Testis (tissue), 3 donors: ENCODE measurements around the gene PRKN. TPM values are rescaled to one million over a fixed set of nuclear protein-coding genes. Genes with fewer than 3 reads are reported as not detected.

Experiments used
- DNase-seq: peaks from one replicate; pipeline ENCODE4 v3.0.0-alpha.2; 2019
- H3K27ac ChIP-seq, 2 donors: fragments of 200-600 bp; sonication (generic); one replicate each; pipeline ENCODE4 v1.5.1; 2019
- H3K27me3 ChIP-seq: fragments of 200-600 bp; sonication (generic); one replicate; pipeline ENCODE4 v1.5.1; 2019
- H3K36me3 ChIP-seq: fragments of 200-600 bp; sonication (generic); one replicate; pipeline ENCODE4 v1.5.1; 2017; ENCODE audit warnings: low read depth; ENCODE audit errors: missing control alignments
- H3K4me1 ChIP-seq: fragments of 200-600 bp; sonication (generic); one replicate; pipeline ENCODE4 v1.5.1; 2019
- H3K4me3 ChIP-seq, 2 donors: fragments of 200-600 bp; sonication (generic); one replicate each; pipeline ENCODE4 v1.5.1; 2017 to 2019
- H3K9me3 ChIP-seq: fragments of 200-600 bp; sonication (generic); one replicate; pipeline ENCODE4 v1.5.1; 2017
- CTCF ChIP-seq, 3 experiments: fragments of 450-650 bp in 2 of 3; fragments of 200-600 bp in 1 of 3; sonication (generic) in 1 of 3; IDR thresholded peaks; one replicate each; pipeline ENCODE4 v1.5.1; 2016 to 2019; ENCODE audit warnings: antibody characterized with exemption in 3 of 3, mild to moderate bottlenecking in 2 of 3, moderate library complexity in 1 of 3
- POLR2A ChIP-seq: fragments of 450-650 bp; IDR thresholded peaks from one replicate; pipeline ENCODE4 v1.6.1; 2017; ENCODE audit warnings: antibody characterized with exemption, mild to moderate bottlenecking, moderate library complexity
- WGBS, 2 donors: methylation state at CpG; one replicate each; pipeline ENCODE4 v1.1.5; 2018; 5-methylcytosine and 5-hydroxymethylcytosine counted together
- intact Hi-C: fragments of 100-400 bp; cut with DNase I; formaldehyde crosslinking; loops from one replicate; pipeline ENCODE4 v1.15.1; 2023; ENCODE audit warnings: low total_unique reads
- polyA plus RNA-seq: library from polyadenylated mRNA; stranded (reverse); fragments of 350-450 nt; fragmentation: Illumina TruSeq; extraction: RNeasy Lipid Tissue Mini Kit (QIAGEN cat#74804); gene quantifications from one replicate; pipeline ENCODE4 v1.2.3, GENCODE V29; 2014; ENCODE audit warnings: low read depth, low replicate concordance; ENCODE audit not compliant: insufficient read depth
- total RNA-seq, 2 donors: library from RNA; depleted of rRNA; stranded (reverse); fragments of >200 nt; gene quantifications; one replicate each; pipeline ENCODE4 v1.2.3, GENCODE V29; 2016

PRKN gene
- total and polyA plus RNA-seq, 3 donors from 2014 or later = 19.1 to 34.5 (median 28.8) TPM

GRCh38 chr6:161369339-161369738 is 1358.2 kb downstream of the PRKN start:
- DNase-seq = no peak

GRCh38 chr6:161368514-161368913 is 1359.1 kb downstream of the PRKN start:
- no peak for DNase-seq
- 93 to 97% methylated on average over 2 to 7 of the region's 7 CpGs for WGBS, 2 donors
- H3K9me3 ChIP-seq = no peaks in the 10 kb centered on the region
- intact Hi-C loops = no loop called here
- H3K4me3 ChIP-seq = no peak overlapping the region
- H3K27me3 ChIP-seq = no peaks in the 10 kb centered on the region
- no peaks in the 10 kb centered on the region for H3K36me3 ChIP-seq
- no peak for TF ChIP-seq POLR2A
- no peak for TF ChIP-seq CTCF (IDR thresholded peaks at IDR 0.05)
- no peak overlapping the region for H3K27ac ChIP-seq
- no peaks in the 10 kb centered on the region for H3K4me1 ChIP-seq

More at GRCh38 chr6:161369339-161369738, 1358.2 kb downstream of the PRKN start:
- no peak for TF ChIP-seq CTCF (IDR thresholded peaks at IDR 0.05)
- TF ChIP-seq POLR2A = no peak
- no peaks in the 10 kb centered on the region for H3K36me3 ChIP-seq
- no peak overlapping the region for H3K27ac ChIP-seq
- 93% methylated on average over 13 of the region's 13 CpGs for WGBS, 2 donors
- H3K27me3 ChIP-seq = no peaks in the 10 kb centered on the region
- intact Hi-C loops = no loop called here
- H3K4me3 ChIP-seq = no peak overlapping the region
- no peaks in the 10 kb centered on the region for H3K9me3 ChIP-seq
- H3K4me1 ChIP-seq = no peaks in the 10 kb centered on the region

GRCh38 chr6:161367472-161367871 is 1360.1 kb downstream of the PRKN start:
- Histone ChIP-seq H3K4me1 (no peaks in the 10 kb centered on the region), H3K9me3 (no peaks in the 10 kb centered on the region), H3K36me3 (no peaks in the 10 kb centered on the region), H3K4me3 (no peak overlapping the region), H3K27ac (no peak overlapping the region), H3K27me3 (no peaks in the 10 kb centered on the region)
- intact Hi-C loops = no loop called here
- no peak for TF ChIP-seq CTCF (IDR thresholded peaks at IDR 0.05)
- no peak for TF ChIP-seq POLR2A
- WGBS, 2 donors = 51 to 67% methylated on average over 10 to 12 of the region's 12 CpGs
- no peak for DNase-seq

GRCh38 chr6:161366301-161366923 is 1361.2 kb downstream of the PRKN start:
- no peak for DNase-seq
- Histone ChIP-seq H3K4me1 (no peaks in the 10 kb centered on the region), H3K36me3 (no peaks in the 10 kb centered on the region), H3K9me3 (no peaks in the 10 kb centered on the region), H3K27ac (no peak overlapping the region), H3K4me3 (no peak overlapping the region), H3K27me3 (no peaks in the 10 kb centered on the region)
- 62 to 70% methylated on average over 11 of the region's 11 CpGs for WGBS, 2 donors
- no peak for TF ChIP-seq CTCF (IDR thresholded peaks at IDR 0.05)
- no peak for TF ChIP-seq POLR2A
- intact Hi-C loops = no loop called here

GRCh38 chr6:161365633-161366032 is 1361.9 kb downstream of the PRKN start:
- no peak for DNase-seq
- Histone ChIP-seq H3K36me3 (no peaks in the 10 kb centered on the region), H3K27ac (no peak overlapping the region), H3K27me3 (no peaks in the 10 kb centered on the region), H3K4me1 (no peaks in the 10 kb centered on the region), H3K4me3 (no peak overlapping the region), H3K9me3 (no peaks in the 10 kb centered on the region)
- WGBS, 2 donors = 70 to 75% methylated on average over 6 of the region's 6 CpGs
- intact Hi-C loops = no loop called here
- TF ChIP-seq POLR2A (no peak), CTCF (IDR thresholded peaks at IDR 0.05) (no peak)
